Endodermal cell (in vitro differentiated cells): ENCODE measurements around the gene DNAAF5. TPM values are rescaled to one million over a fixed set of nuclear protein-coding genes. Genes with fewer than 3 reads are reported as not detected.
"Not testable (repeated sequence)": the region's sequence is repeated elsewhere in the genome, so short reads cannot be mapped to it uniquely, and the experiment has no call there.

Source experiments
- DNase-seq: peaks from one replicate; pipeline ENCODE4 v3.0.0-alpha.2; 2017
- H3K27ac ChIP-seq: 2 replicates; pipeline ENCODE4 v1.5.1; 2013; ENCODE audit warnings: mild to moderate bottlenecking, low read depth, low read length, moderate library complexity
- H3K27me3 ChIP-seq: 2 replicates; pipeline ENCODE4 v1.6.1; 2013; ENCODE audit warnings: mild to moderate bottlenecking, low read length, moderate library complexity; ENCODE audit not compliant: insufficient read depth, control insufficient read depth, poor library complexity, severe bottlenecking
- H3K36me3 ChIP-seq: 2 replicates; pipeline ENCODE4 v1.7.0; 2013; ENCODE audit warnings: mild to moderate bottlenecking, low read length, moderate library complexity; ENCODE audit not compliant: control insufficient read depth, insufficient read depth
- H3K4me1 ChIP-seq: one replicate; pipeline ENCODE4 v1.7.0; 2013; ENCODE audit warnings: low read length; ENCODE audit not compliant: control insufficient read depth, insufficient read depth
- H3K4me3 ChIP-seq: 2 replicates; pipeline ENCODE4 v1.5.1; 2013; ENCODE audit warnings: mild to moderate bottlenecking, low read length, moderate library complexity
- H3K9ac ChIP-seq: 2 replicates; pipeline ENCODE4 v1.6.1; 2013; ENCODE audit warnings: mild to moderate bottlenecking, low read length, moderate library complexity; ENCODE audit not compliant: poor library complexity, severe bottlenecking; ENCODE audit errors: extremely low read depth
- H3K9me3 ChIP-seq: 2 replicates; pipeline ENCODE4 v1.6.1; 2013; ENCODE audit warnings: mild to moderate bottlenecking, low read length, moderate library complexity; ENCODE audit not compliant: control insufficient read depth
- H3K27ac Mint-ChIP-seq: 2 replicates; pipeline ENCODE4 v1.8.0; 2020; ENCODE audit warnings: mixed read lengths
- H3K27me3 Mint-ChIP-seq: 2 replicates; pipeline ENCODE4 v1.8.0; 2021; ENCODE audit warnings: mild to moderate bottlenecking, mixed read lengths; ENCODE audit not compliant: insufficient read depth
- H3K36me3 Mint-ChIP-seq: 2 replicates; pipeline ENCODE4 v1.8.0; 2020; ENCODE audit warnings: low read depth, mixed read lengths
- H3K4me1 Mint-ChIP-seq: 2 replicates; pipeline ENCODE4 v1.8.0; 2020; ENCODE audit warnings: mixed read lengths
- H3K4me3 Mint-ChIP-seq: 2 replicates; pipeline ENCODE4 v1.8.0; 2020; ENCODE audit warnings: mild to moderate bottlenecking, moderate library complexity, mixed read lengths
- H3K9me3 Mint-ChIP-seq: 2 replicates; pipeline ENCODE4 v1.8.0; 2020; ENCODE audit warnings: mild to moderate bottlenecking, mixed read lengths
- CTCF ChIP-seq: fragments of 200-600 bp; sonication (generic); conservative IDR thresholded peaks from 2 replicates; pipeline ENCODE4 v1.5.0; 2021; ENCODE audit warnings: antibody characterized with exemption, mild to moderate bottlenecking
- WGBS, 2 experiments: methylation state at CpG; one replicate each; pipeline versions ENCODE4 v1.1.5 to v1.1.7; 2013; ENCODE audit warnings: missing lambda C conversion rate in 2 of 2, mixed read lengths in 1 of 2; ENCODE audit not compliant: insufficient coverage in 1 of 2, insufficient read length in 1 of 2; 5-methylcytosine and 5-hydroxymethylcytosine counted together
- total RNA-seq, 2 donors: library from RNA; stranded (reverse); fragmentation: NEBNext Ultra II Directional in 1 of 2; extraction: Animal tissue kit (Norgen Biotek cat#: 25700) in 1 of 2; gene quantifications; 2 replicates in 1 of 2; 3 replicates in 1 of 2; pipeline ENCODE4 v1.2.1, GENCODE V29; 2021

DNAAF5 gene
- total RNA-seq, 2 donors from 2014 or later, result 54.2 to 54.3 TPM

DNA sequence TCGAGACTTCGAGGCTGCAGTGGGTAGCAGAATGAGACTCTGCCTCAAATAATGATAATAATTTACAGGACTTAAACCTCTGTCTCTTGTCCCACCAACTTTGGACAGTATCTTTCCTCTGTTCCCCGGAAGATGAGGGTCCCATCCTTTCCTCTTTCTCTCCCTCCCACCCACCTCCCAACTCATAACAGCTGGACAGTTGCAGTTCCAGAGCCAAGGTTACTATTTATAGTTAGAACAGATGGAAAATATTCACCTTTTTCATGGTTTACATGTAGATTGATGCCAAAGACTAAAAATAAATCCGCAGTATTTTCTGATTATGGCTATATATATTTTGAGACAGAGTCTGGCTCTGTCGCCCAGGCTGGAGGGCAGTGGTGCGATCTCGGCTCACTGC is 74.2 kb downstream of the DNAAF5 start:
- H3K9ac ChIP-seq, result no peak overlapping the region
- peaks cover 28% of the 10 kb centered on the region for H3K9me3 Mint-ChIP-seq
- no peaks in the 10 kb centered on the region for H3K4me1 ChIP-seq
- no peak for DNase-seq
- no peak overlapping the region for H3K4me3 ChIP-seq
- WGBS, 2 experiments, result 87 to 94% methylated on average over 6 to 7 of the region's 7 CpGs
- H3K4me1 Mint-ChIP-seq, result peaks cover 4% of the 10 kb centered on the region
- no peaks in the 10 kb centered on the region for H3K36me3 ChIP-seq
- no peaks in the 10 kb centered on the region for H3K27me3 ChIP-seq
- peaks cover 28% of the 10 kb centered on the region for H3K36me3 Mint-ChIP-seq
- no peaks in the 10 kb centered on the region for H3K9me3 ChIP-seq
- no peak overlapping the region for H3K27ac ChIP-seq
- H3K27ac Mint-ChIP-seq, result no peak overlapping the region
- no peak overlapping the region for H3K4me3 Mint-ChIP-seq
- TF ChIP-seq CTCF, result no peak
- no peaks in the 10 kb centered on the region for H3K27me3 Mint-ChIP-seq

DNA sequence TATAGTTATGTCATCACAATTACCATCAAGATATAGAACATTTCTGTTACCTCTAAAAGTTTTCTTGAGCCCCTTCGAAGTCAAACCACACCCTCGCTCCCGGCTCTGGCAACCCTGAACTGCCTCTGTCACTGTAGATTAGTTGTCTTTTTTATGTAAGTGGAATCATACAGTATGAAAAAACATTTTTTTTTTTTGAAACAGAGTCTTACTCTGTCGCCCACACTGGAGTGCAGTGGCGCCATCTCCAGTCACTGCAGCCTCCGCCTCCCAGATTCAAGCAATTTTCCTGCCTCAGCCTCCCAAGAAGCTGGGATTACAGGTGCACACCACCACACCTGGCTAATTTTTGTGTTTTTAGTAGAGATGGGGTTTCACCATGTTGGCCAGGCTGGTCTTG is 74.9 kb downstream of the DNAAF5 start:
- peaks cover 26% of the 10 kb centered on the region for H3K36me3 Mint-ChIP-seq
- H3K9me3 ChIP-seq, DNase-seq, H3K27me3 Mint-ChIP-seq, H3K27ac Mint-ChIP-seq, H3K36me3 ChIP-seq, H3K4me3 Mint-ChIP-seq, H3K4me1 ChIP-seq, H3K4me3 ChIP-seq, H3K27me3 ChIP-seq, H3K4me1 Mint-ChIP-seq, H3K27ac ChIP-seq, H3K9ac ChIP-seq: not testable (repeated sequence)
- H3K9me3 Mint-ChIP-seq, result peaks cover 29% of the 10 kb centered on the region
- 95 to 100% methylated on average over 3 to 5 of the region's 6 CpGs for WGBS, 2 experiments

DNA sequence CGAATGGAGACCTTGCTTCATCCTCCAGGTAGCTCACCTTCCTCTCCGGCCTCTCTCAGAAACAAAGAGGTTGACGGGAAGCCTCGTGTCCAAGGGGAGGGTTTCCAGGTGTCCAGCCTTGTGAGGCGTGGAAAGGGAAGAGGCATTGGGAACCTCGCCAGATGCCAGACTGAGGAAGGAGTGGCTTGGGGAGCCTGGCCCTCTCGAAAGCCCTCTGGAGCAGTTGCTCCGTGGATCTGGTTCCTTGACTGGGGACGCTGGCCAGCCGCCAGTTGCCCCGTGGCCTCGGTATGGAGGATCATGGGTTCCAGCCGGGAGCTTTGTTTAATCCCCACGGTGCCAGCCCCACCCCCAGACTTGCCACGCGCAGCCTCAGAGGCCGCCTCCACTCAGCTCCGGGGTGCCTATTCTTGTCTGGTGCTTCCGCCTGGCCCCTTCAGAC is 75.5 kb downstream of the DNAAF5 start:
- Mint-ChIP-seq H3K36me3 (peaks cover 23% of the 10 kb centered on the region), H3K27me3 (no peaks in the 10 kb centered on the region), H3K4me1 (peaks cover 4% of the 10 kb centered on the region), H3K9me3 (peaks cover 29% of the 10 kb centered on the region), H3K4me3 (no peak overlapping the region), H3K27ac (no peak overlapping the region)
- H3K4me1 ChIP-seq, result no peaks in the 10 kb centered on the region
- H3K9ac ChIP-seq, result no peak overlapping the region
- 88% methylated on average over 1 to 19 of the region's 19 CpGs for WGBS, 2 experiments
- no peak overlapping the region for H3K27ac ChIP-seq
- DNase-seq, result no peak
- no peak overlapping the region for H3K4me3 ChIP-seq
- H3K9me3 ChIP-seq, result no peaks in the 10 kb centered on the region
- no peak for TF ChIP-seq CTCF
- H3K27me3 ChIP-seq, result no peaks in the 10 kb centered on the region
- no peaks in the 10 kb centered on the region for H3K36me3 ChIP-seq
